Colon (tissue), 2 donors: ENCODE measurements around the gene MRC2.

Source experiments
- FAIRE-seq: peaks from 2 replicates; lab custom pipeline; 2012; peaks lifted over from hg19 to GRCh38; lab: Jason Lieb, UNC
- donor health status: control.
- donor health status: control.

The MRC2 gene

GRCh38 chr17:62615503-62615902 is 12.0 kb upstream of the MRC2 start:
- FAIRE-seq, result no peak

GRCh38 chr17:62616993-62617893 is 10.2 kb upstream of the MRC2 start:
- FAIRE-seq, result no peak

GRCh38 chr17:62617894-62618472 is 9.5 kb upstream of the MRC2 start:
- FAIRE-seq, result no peak

GRCh38 chr17:62618647-62619416 is 8.6 kb upstream of the MRC2 start:
- FAIRE-seq, result no peak

- FAIRE-seq, result no peak
Measured at GRCh38 chr17:62619417-62620155, 7.9 kb upstream of the MRC2 start.

GRCh38 chr17:62621223-62621622 is 6.2 kb upstream of the MRC2 start:
- no peak for FAIRE-seq

GRCh38 chr17:62625184-62625869 is 2.1 kb upstream of the MRC2 start:
- no peak for FAIRE-seq

- FAIRE-seq, result no peak
Measured at GRCh38 chr17:62625870-62626200, 1.6 kb upstream of the MRC2 start.

GRCh38 chr17:62626719-62627218 is 701 bp upstream of the MRC2 start:
- FAIRE-seq, result no peak

- no peak for FAIRE-seq
Measured at GRCh38 chr17:62627904-62628633, 599 bp downstream of the MRC2 start.

- FAIRE-seq, result no peak
Measured at GRCh38 chr17:62628831-62629555, 1.5 kb downstream of the MRC2 start.

- FAIRE-seq, result no peak
Measured at GRCh38 chr17:62629556-62630364, 2.3 kb downstream of the MRC2 start.

GRCh38 chr17:62630365-62631085 is 3.1 kb downstream of the MRC2 start:
- no peak for FAIRE-seq

GRCh38 chr17:62631086-62631935 is 3.8 kb downstream of the MRC2 start:
- FAIRE-seq, result no peak

- FAIRE-seq, result no peak
Measured at GRCh38 chr17:62631936-62632924, 4.8 kb downstream of the MRC2 start.

- FAIRE-seq, result no peak
Measured at GRCh38 chr17:62637809-62638208, 10.3 kb downstream of the MRC2 start.
